Stimulated activated CD4-positive, alpha-beta T cell treated with anti-CD3 and anti-CD28 coated beads, Interleukin-15, amount 100 ng/mL, for 48 hours (primary cell): ENCODE results near the gene PPCDC.
A peak's percentile ranks its signal among the peaks of the same experiment; 100 is the strongest.

Source experiments
- DNase-seq, 2 donors: peaks; one replicate each; pipeline ENCODE4 v3.0.0-alpha.2; 2020; ENCODE audit warnings: low read depth in 2 of 2

The PPCDC gene, protein sequence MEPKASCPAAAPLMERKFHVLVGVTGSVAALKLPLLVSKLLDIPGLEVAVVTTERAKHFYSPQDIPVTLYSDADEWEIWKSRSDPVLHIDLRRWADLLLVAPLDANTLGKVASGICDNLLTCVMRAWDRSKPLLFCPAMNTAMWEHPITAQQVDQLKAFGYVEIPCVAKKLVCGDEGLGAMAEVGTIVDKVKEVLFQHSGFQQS

DNA sequence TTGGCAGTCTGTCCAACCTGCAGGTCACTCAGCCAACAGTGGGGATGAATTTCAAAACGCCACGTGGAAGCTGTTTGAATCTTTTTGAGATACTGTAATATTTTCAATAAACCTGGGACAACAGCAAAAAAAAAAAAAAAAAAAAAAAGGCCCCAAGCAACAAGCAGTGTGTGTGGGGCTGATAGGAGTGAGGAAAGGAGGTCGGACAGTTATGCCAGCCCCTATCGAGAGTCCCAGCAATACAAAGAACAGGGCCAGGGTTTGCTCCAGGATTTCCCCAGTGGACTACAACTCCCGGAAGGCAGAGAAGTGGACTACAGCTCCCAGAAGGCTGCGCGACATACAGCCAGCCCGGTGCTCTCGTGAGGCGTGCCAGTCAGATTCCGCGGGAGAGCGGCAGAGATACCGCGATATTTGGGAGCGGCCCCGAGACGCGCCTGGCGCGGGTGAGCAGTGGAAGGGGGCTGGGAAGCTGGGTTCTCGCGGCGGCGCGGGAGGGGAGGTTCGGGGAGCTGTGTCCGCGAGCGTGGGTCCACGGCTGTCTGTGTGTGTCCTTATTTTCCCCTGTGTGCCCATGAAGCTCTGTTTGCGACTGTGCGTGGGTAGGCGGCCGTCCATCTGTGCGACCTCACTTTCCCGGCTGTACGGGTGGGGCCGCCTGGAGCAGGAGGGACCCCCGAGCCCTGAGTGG lies at the start of gene PPCDC:
PPCDC (plus strand) TSS at position 410 of the 691 bp plus-strand sequence. CDS start 4,729 bp downstream, outside the sequence.
- peak; percentile 89 to 95 for DNase-seq

DNA sequence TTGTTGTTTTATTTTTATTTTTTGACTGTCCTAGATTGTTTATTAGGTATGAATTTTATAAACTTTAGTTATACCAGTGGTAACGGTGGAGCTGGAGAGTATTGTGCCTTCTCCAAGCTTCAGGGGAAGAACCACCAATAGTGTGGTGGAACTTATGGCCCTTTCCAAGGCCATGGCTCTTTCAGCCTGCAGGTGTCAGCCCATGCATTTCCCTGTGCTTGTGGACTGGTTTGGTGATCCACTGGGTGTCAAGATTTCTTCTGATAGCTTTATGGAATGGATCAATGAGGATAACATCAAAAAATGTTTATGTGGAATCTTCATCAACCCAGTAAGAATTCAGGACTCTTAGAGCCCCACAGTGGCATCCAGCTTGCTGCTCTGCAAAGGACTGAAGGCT lies 47.2 kb upstream of the PPCDC start:
- no peak for DNase-seq

DNA sequence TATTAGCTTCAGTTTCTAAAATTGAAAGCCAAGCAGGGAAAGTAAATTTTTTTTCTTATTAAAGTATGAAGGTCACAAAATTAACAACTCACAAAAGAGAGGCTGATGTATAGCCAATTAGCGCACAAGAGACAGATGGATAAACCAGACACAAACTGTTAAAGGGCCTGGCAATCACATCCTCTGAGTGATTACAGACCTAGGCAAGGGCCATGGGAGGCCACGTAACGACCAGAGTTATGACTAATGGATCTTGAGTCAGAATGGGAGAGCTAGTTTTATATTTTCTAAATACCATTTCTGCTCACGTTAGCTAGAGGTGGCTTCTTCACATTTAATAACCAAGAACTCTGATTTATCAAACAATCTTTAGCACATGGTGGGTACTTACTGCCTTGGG lies 45.8 kb upstream of the PPCDC start:
- no peak for DNase-seq

DNA sequence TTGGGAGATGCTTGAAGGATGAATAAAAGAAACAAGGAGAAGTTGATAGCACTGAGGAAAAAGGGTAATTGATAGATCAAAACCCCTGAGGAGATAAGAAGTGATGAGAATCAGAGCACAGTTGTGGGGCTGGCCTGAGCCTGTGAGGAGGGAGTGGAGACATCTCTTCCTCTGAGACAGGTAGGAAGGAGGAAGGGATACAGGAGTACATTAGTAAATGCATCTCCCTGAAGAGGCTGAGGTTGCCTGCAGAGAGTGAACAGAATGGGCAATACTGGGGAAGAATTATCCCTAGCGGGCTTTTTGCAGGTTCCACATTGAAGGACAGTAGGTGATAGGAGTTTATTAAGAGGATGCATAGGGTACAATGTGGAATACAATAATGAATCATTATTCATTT lies 45.3 kb upstream of the PPCDC start:
- DNase-seq, result no peak

DNA sequence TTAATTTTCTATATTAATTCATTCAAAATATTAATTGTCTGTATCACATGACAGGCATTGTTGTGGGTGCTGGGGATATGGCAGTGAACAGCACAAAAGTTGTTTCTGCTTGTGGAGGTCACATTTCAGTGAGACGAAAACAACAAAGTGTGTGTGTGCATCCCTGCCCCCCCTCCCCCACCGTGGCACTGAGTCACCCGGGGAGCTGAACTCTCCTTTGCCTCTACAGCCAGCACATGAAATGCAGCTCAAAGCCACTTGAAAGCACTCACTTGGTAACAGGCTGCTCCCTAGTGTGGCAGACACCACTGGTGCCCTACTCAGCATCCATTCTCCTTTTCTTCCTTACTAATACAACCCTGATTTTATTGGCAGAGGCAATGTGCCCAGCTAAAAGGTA lies 44.9 kb upstream of the PPCDC start:
- DNase-seq, result peak in 1 of 2 donors; percentile 56

DNA sequence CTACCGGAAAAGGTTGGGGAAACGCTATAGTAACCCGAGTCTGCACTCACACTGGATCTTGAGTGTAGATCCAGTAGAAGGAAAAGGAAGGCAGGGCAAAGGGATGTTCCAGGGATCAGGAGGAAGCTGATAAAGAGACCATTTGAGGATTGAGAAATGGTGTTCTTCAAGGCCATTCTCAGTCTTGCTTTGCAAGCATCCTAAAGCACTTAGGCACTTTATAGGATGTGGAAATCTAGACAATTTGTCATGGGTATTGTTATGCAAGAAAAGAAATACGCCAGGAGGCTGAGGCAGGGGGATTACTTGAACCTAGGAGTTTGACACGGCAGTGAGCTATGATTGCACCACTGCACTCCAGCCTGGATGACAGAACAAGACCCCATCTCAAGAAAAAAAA lies 41.2 kb upstream of the PPCDC start:
- DNase-seq, result no peak

DNA sequence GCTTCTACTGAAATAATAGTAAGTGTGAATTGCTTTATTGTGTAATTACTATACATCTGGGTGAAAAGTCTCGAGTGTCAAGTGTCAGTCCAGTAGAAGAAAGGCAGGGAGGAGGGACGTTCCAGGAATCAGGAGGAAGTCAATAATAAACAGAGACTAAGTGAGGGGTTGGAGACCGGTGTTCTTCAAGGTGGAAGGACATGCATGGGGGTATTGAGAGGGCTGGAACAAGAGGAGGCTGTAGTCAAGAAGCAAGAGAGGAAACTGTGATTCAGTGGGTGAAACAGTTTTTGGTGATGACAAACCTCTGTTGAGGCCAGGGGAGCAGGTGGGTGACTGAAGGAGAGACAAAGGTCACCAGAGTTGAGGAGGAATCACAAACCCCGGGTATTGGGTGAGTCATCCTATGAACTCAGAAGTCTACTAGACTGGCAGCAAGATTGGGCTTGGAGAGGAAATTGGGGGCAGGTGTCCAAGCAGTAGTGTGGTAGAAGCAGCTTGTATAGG lies 39.6 kb upstream of the PPCDC start:
- peak; percentile 63 for DNase-seq

DNA sequence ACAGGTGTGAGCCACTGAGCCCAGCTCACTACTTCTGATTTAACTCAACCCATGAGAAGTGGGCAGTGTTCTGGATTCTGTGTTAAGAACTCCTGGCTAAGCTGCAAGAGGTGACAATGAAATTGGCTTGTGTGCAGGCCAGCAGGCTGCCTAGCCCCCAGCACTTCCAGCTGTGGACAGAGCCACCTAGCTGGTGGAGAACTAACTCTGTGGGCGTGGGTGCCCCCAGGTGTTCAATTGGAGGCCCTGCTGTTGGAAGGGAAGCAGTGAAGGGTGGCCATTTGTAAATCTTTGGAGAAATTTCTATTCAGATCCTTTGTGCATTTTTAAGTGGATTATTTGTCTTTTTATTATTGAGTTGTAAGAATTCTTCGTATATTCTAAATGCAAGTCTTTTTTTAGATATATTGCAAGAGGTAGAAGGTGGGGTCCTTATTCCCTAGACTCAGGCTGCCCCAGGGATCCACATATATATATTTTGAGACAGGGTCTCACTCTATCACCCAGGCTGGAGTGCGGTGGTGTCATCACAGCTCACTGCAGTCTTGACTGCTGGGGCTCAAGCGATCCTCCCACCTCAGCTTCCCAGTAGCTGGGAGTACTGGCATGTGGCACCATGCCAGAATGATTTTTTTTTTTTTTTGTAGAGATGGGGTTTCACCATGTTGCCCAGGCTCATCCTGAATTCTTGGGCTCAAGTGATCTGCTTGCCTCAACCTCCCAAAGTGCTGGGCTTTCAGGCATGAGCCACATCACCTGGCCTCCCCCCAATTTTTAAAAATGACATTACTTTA lies 35.2 kb upstream of the PPCDC start:
- DNase-seq, result peak in 1 of 2 donors; percentile 35

DNA sequence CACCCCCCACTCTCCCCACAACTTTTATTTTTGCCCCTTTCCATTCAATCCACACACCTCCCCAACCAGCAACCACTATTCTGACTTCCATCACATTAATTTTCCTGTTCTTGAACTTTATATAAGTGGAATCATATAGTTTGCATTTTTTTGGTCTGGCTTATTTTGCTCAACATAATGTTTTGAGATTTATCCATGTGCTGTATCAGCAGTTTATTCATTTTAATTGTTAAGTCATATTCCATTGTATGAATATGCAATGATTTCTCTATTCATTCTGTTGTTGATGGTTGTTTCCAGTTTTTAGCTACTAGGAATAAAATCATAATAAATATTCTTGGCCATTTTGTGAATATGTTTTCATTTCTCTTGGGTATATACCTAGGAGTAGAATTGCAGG lies 33.9 kb upstream of the PPCDC start:
- no peak for DNase-seq

DNA sequence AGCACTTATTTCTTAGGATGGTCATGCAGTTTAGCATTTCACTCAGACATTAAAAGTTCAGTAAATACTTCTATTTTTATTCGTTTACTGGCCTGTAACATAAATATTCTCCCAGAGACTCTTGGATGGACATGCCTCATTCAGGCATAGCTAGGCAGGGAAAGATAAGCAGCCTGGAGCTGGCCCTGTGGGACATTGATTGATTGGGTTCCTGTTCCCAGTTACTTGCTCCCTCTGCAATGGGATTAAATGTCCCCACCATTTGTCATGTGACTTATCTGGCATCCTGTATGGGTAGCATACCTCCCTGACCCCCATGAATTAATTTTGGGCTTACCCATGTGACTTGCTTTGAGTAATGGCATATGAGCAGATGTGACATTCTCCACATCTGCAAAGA lies 30.8 kb upstream of the PPCDC start:
- DNase-seq, result no peak

DNA sequence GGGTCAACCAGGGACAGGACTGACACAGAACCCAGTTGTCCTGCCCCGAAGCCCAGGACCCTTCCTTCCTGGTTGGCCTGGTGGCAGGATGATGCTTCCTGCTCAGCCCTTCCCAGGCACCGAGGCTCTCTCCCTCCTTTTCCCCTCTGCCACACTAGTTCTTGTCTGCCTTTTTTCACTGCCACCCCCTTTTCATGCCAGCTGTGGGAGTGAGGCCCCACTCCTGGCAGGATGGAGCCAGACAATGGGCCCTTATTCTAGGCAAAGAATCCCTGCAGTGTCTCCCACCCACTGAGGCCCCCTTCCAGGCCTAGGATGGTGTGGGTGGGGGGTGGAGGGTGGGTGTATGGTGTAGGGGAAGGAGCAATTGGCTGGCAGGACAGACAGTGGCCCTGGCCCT lies 29.2 kb upstream of the PPCDC start:
- DNase-seq, result no peak

DNA sequence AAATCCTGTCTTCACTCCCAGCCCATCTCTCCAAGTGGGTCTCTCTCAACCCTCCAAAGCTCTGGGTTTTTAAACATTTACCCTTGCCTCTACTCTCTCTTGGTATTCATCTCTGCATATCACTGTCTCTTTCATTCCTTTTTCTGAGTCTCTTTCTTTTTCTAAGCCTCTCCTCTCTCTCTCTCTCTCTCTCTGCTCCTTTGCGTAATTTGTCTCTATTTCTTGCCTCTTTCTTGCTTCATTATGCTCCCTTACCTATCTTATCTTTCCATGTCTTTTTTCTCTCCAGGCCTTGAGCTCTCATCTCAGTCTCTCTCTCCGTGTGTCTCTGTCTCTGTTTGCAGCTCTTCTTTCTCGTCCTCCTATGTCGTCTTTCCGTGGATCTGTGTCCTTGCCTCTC lies 28.7 kb upstream of the PPCDC start:
- DNase-seq, result no peak

DNA sequence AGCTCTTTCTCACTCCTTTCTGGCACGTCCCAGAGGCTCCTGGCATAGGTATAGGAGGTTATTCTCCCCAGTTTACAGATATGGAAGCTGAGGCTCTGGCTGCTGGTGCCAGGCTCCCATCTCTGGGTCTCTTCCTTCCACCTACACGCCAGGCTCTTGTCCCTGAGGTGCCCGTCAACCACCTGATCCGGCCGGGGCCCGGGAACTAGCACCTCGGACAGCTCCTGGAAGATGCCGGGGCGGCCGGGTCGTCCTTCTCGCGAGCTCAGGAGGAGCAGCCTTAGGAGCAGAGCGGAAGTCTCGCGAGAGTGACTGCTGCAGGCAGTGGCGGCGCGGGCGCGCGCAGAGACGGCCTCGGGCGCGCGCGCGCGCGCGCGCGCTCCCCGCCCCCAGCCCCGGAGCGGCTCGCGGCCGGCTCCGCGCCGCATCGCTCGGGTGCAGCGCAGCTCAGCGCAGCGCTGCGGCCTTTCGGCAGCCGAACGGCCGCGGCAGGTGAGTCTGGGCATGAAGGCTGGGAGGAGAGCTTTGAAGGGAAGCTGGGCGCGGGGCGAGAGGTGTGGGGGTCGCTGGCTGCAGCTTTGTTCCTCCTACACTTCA lies 28.1 kb upstream of the PPCDC start, which contains the start of gene SCAMP5:
SCAMP5 (plus strand) TSS at position 382 of the 597 bp plus-strand sequence. CDS start 16,277 bp downstream, outside the sequence.
- DNase-seq, result peak; percentile 90 to 93

DNA sequence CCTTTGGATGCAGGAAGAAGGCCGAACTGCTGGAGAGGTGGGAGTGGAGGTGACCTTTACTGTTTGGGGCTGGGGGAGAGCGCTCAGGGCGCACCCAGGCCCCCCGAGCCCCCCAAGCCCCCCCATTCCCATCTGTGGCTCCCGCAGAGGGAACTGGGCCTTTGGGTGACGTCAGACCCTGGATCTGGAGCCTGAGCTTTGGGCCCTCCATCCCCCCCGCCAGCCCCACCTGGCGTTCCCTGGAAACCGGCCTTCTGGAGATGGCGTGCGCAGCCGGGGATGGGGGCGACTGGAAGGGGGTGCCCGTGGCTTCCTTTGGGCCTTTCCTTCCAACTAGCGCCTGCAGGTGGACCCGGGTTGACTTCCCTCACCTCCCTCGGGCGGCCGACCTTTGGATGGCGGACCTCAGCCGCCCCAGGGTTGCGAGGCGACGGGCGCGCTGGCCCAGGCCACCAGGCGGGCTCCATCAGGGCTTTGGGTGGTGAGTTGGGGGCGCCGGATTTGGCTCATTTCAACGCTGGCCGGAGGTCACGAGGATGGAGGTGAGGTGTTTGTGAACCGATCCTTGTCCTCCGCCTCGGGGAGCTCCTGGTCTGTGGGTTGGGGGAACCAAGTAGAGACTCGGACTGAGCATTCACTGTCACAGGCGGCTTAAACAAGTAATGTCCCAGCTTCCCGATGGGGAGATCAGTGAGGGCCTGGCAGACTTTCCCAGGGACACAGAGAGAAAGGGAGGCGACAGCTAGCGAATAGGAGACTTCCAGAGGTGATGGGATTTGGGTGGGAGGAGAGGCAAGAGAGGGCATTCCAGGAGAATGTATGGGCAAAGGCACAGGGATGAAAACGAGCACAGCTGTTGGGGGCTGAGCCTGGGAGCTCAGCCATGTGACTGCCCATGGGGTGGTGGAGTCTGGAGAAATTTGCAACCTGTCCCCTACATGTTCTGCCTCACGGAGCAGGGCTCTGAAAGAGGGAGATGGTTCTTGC lies 27.3 kb upstream of the PPCDC start:
- DNase-seq, result no peak

DNA sequence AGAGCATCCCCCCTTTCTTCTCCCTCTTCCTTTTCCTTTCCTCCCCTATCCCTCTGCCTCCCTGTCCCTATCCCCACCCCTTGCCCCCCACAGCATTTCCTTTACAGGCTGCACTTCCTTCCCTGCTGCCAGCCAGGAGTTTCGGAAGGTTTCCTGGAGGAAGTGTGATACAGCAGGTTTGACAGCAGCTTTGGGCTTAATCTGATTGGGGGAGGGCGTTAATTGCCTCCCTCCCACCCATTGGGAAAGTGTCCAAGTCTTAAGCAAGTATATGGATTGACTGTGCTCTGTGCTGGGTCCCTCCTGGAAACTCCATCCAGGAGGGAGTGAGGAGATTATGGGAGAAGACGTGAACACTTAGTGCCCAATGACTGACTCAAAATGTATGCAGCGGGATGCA lies 26.2 kb upstream of the PPCDC start:
- no peak for DNase-seq

DNA sequence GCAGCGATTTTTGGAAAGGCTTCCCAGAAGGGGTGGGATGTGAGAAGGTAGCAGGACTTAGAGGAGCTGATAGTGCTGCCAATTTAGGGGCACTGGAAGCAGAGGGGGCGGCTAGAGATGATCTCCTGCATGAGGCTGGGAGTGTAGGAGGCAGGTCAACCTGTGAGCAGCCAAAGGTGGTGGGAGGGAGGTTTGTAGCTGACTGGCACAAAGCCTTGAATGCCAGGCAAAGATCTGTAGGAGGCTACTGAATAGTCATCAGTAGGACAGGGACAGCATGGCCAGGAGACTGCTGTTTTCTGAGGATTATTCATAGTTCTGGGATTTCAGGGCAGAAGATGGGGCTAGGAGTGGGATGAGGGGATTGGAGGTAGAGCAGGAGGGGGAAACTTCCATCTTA lies 25.8 kb upstream of the PPCDC start:
- no peak for DNase-seq

DNA sequence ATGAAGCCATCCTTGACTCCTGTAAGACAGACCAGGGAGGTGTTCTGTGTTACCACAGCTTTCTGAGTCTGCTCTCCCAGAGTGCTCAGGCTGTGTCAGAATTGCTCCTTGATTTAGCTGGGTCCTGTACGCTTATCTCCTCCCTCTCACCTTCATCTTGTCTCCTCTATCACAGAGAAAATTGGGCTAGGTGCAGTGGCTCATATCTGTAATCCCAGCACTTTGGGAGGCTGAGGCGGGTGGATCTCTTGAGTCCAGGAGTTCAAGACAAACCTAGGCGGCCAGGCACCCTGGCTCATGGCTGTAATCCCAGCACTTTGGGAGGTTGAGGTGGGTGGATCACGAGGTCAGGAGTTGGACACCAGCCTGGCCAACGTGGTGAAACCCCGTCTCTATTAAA lies 22.1 kb upstream of the PPCDC start:
- DNase-seq, result no peak

DNA sequence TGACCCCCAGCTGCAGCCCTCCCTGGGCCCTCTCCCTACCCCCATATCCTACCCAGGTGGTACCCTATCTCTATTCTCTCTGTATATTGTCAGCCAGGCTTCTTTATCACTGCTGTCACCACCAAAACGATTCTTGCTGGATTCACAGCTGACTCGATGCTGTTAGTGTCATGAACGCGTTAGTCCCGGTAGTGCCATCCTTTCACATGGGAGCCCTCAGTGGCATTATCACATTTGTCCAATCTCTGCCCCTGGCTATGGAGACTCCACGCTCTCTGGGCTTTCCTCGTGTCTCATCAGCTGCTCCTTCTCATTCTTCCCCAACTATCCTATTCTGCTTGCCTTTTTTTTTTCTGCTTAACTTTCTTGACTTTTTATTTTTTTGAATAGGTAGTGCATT lies 21.0 kb upstream of the PPCDC start:
- no peak for DNase-seq

DNA sequence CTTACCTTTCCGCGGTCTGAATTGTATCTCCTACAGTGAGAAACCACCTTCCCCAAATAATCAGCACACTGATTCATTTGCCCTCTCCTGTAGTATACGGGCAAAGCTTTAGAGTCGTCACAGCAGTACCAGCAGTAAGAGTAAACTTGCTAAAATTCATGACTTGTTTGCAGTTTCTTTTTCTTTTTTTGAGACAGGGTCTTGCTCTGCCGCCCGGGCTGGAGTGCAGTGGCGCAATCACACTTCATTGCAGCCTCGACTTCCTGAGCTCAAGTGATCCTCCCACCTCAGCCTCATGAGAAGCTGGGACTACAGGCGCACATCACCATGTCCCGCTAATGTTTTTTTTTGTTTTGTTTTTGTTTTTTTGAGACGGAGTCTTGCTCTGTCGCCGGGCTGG lies 16.2 kb upstream of the PPCDC start:
- DNase-seq, result no peak

DNA sequence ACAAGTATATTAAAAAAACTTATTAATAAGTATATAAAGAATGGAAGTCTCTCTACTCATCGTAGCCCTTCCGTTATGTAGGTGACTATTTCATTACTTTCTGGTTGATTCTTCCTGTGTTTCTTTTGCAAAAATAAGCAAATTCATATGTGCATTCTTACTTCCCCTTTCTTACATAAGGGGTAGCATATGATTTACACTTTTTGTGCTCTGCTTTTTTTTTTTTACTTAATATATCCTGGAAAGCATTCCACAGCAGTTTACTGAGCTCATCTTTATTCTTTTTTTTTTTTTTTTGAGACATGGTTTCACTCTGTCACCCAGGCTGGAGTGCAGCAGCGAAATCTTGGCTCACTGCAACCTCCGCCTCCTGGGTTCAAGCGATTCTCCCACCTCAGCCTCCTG lies 15.2 kb upstream of the PPCDC start:
- DNase-seq, result no peak
